Measurements from ENCODE around the gene YJEFN3. TPM values are rescaled to one million over a fixed set of nuclear protein-coding genes. Genes with fewer than 3 reads are reported as not detected.

YJEFN3 gene
- polyA plus RNA-seq, 2 of the 4 experiments (the other 2 are of a cell fraction): 3.2 to 7.2 TPM

DNA sequence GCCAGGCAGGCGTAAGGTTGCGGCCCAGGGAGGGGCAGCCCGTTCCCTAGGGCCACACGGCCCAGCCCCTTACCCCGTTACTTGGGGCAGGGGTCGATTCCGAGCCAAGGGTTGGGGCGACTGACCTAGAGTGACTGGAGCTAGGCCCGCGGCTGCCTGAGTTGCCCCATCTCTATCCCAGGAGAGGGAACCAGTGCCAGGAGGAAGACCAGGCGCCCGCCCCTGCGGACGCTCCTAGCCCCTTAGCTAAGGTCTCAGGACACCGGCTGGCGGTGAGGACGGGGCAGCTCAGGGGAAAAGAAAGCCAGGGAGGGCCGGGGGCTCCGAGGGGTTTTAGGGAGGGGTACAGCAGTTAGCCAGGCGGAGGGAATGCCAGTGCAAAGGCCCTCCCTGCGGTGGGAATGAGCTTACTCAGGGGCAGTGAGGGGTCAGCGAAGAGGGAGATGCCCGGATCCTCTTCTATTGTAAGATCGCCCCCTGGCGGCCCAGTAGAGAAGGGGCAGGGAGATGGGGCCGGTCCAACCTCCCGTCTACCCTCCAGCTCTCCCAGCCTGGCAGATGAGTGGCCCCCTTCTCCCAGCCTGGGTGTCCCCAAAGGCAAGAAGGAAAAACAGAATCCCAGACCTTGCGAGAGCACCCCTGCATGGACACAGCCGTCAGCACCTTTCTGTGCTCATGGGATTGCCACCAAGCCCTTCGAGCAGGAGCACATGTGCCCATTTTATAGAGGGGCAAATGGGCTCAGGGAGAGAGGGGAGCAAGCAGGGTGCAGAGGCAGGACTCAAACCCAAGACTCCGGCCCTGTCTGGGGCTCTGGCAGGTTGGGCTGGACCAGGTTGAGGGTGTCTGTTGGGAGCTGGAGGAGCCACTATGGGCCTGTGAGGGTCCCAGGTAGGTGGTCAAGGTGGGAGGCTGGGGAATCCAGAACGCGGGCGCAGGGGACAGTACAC, 25.6 kb downstream of the YJEFN3 start:
- ATAC-seq (peak in 1 of 2 experiments; percentile 73; a peak in 3 of 6 replicates), DNase-seq (ENCODE audit: low read depth in 1 of 2, low spot score in 1 of 2) (no peak), FAIRE-seq (no peak)
- Histone ChIP-seq H3K4me1 (no peaks in the 10 kb centered on the region), H3K9me3 (no peaks in the 10 kb centered on the region), H3K4me2 (no peak overlapping the region), H3K27ac (no peak overlapping the region), H3K4me3 (no peak overlapping the region)
- ChIA-PET POLR2A (no interaction called here), CTCF (interaction anchor here (0.7 to 12.3 kb wide), 20 partner anchors 8 to 89 kb away, joined by 3 to 79 read pairs (median 4); partner anchors contain the start of genes GMIP and YJEFN3)
- 39% methylated on average over 18 of the region's 34 CpGs for WGBS (ENCODE audit: missing lambda C conversion rate)
- TF ChIP-seq, protein P1, sequence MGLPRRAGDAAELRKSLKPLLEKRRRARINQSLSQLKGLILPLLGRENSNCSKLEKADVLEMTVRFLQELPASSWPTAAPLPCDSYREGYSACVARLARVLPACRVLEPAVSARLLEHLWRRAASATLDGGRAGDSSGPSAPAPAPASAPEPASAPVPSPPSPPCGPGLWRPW (IDR thresholded peaks at IDR 0.05): no peak
- TF ChIP-seq JUNB (IDR thresholded peaks at IDR 0.05) (no peak), PBX3 (IDR thresholded peaks at IDR 0.05) (no peak), RFX5 (IDR thresholded peaks at IDR 0.05) (no peak), EP300 (IDR thresholded peaks at IDR 0.05) (no peak), FOSL2 (IDR thresholded peaks at IDR 0.05) (no peak), FOSL2 (CRISPR knock-in tag; IDR thresholded peaks at IDR 0.05) (no peak), BHLHE40 (IDR thresholded peaks at IDR 0.05; ENCODE audit: low read depth, low read length) (no peak), CTCF (IDR thresholded peaks at IDR 0.05) (peak; percentile 34), RNF2 (IDR thresholded peaks at IDR 0.05; ENCODE audit: borderline replicate concordance, low read depth) (no peak), RAD21 (conservative IDR thresholded peaks at IDR 0.05 in 1 of 2, IDR thresholded peaks at IDR 0.05 in 1 of 2) (peak in 1 of 2 experiments; percentile 38; a peak in 3 of 5 replicates), CBX2 (IDR thresholded peaks at IDR 0.05; ENCODE audit: borderline replicate concordance, low read depth) (no peak)

GRCh38 chr19:19558055-19558454, 29.3 kb downstream of the YJEFN3 start:
- Histone ChIP-seq H3K4me2 (no peak overlapping the region), H3K9me3 (no peaks in the 10 kb centered on the region), H3K27ac (no peak overlapping the region), H3K4me3 (no peak overlapping the region), H3K4me1 (no peaks in the 10 kb centered on the region)
- TF ChIP-seq NR3C1 (IDR thresholded peaks at IDR 0.05) (no peak), MAFK (IDR thresholded peaks at IDR 0.05; ENCODE audit: partially characterized antibody) (no peak), BCL3 (IDR thresholded peaks at IDR 0.05) (no peak), HDAC2 (IDR thresholded peaks at IDR 0.05) (no peak), REST (IDR thresholded peaks at IDR 0.05) (no peak), RARB (CRISPR knock-in tag; IDR thresholded peaks at IDR 0.05) (no peak), PBX3 (IDR thresholded peaks at IDR 0.05) (no peak), JUN (IDR thresholded peaks at IDR 0.05) (no peak), TFCP2L1 (CRISPR knock-in tag; IDR thresholded peaks at IDR 0.05) (no peak), JUNB (IDR thresholded peaks at IDR 0.05) (no peak), FOSB (CRISPR knock-in tag; IDR thresholded peaks at IDR 0.05) (no peak), EHMT2 (IDR thresholded peaks at IDR 0.05; ENCODE audit: low read depth) (no peak)
- POLR2A ChIA-PET: no interaction called here
- CTCF ChIA-PET: interaction anchor here (12.3 kb wide), 1 partner anchor 28 kb away, joined by 79 read pairs; the partner anchor contains the start of gene YJEFN3
- FAIRE-seq: no peak
- no peak for DNase-seq (ENCODE audit: low read depth in 1 of 2, low spot score in 1 of 2)
- WGBS (ENCODE audit: missing lambda C conversion rate): 88% methylated on average over 14 of the region's 15 CpGs
- no peak for ATAC-seq

Measured in A549 (cell line).